Measurements from ENCODE around the gene CD4. TPM values are rescaled to one million over a fixed set of nuclear protein-coding genes. Genes with fewer than 3 reads are reported as not detected.

CD4 gene
- total and polyA plus RNA-seq, 10 of the 15 experiments (the other 5 are each of a cell fraction or from before 2014, with no cell fraction given): 0.24 to 1.6 (median 0.69) TPM

DNA sequence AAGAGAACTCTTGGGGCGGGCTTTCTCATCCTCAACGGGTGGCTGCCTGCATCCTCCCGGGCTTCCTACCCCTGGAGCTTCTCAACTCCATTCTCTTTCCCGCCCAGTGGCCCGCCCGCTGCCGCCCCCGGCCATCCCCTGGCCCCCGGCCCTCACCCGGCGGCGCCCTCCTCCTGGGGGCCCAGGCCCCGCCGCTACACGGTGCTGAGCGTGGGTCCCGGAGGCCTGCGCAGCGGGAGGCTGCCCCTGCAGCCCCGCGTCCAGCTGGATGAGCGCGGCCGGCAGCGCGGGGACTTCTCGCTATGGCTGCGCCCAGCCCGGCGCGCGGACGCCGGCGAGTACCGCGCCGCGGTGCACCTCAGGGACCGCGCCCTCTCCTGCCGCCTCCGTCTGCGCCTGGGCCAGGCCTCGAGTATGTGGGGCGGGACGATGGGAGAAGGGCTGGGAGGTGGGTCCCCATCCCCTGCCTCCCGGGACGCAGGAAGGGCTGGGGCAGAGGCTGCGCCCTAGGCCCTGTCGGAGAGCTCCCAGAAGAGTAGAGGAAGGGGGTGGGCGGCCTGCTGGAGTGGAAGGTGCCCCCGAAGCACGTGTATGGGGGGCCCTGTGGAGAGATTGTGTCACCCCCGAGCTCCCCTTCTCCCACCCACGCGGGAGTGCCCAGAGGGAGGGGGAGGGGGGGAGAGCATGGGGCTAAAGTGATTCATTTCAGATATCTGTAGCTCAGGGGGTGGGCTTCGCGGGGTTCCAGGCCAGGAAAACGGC, 15.6 kb upstream of the CD4 start:
- Histone ChIP-seq H3K4me2 (ENCODE audit: control insufficient read depth, insufficient read depth) (peak overlapping the region; percentile 83), H3K4me3 (peak overlapping the region; percentile 34; the same call in 1 of the 2 replicates), H3K27ac (ENCODE audit: control insufficient read depth, insufficient read depth) (peak overlapping the region; percentile 3; the same call in 1 of the 2 replicates), H2AFZ (ENCODE audit: control insufficient read depth, low read depth, low read length) (no peak overlapping the region), H3K9me3 (replicated peaks; ENCODE audit: control insufficient read depth, insufficient read depth, low read length) (no peaks in the 10 kb centered on the region), H3K9ac (ENCODE audit: control insufficient read depth, insufficient read depth, low read length) (no peak overlapping the region), H4K20me1 (ENCODE audit: control insufficient read depth, insufficient read depth) (no peaks in the 10 kb centered on the region), H3K36me3 (ENCODE audit: control insufficient read depth in 2 of 2, insufficient read depth in 2 of 2, low read length in 1 of 2) (no peaks in the 10 kb centered on the region), H3K27me3 (replicated peaks in 1 of 2; ENCODE audit: control insufficient read depth in 2 of 2, insufficient read depth in 2 of 2, low read length in 1 of 2) (no peaks in the 10 kb centered on the region), H3K79me2 (ENCODE audit: control insufficient read depth, insufficient read depth, low read length) (peaks cover under 1% of the 10 kb centered on the region; the same call in 1 of the 2 replicates), H3K4me1 (ENCODE audit: control insufficient read depth, insufficient read depth, low read length) (peaks cover 46% of the 10 kb centered on the region)
- CTCF ChIA-PET: interaction anchor here (0.9 to 12.7 kb wide), 4 partner anchors 7 to 263 kb away, joined by 3 to 221 read pairs (median 25); partner anchors contain the start of genes MLF2 and PTMS
- 39% methylated on average over 48 of the region's 60 CpGs for WGBS (ENCODE audit: insufficient coverage, insufficient replicate concordance, low lambda C conversion rate, missing lambda C conversion rate)
- TF ChIP-seq GATAD2B (conservative IDR thresholded peaks at IDR 0.05; ENCODE audit: low read depth) (0 out of 2 replicates have a peak, but pooled peaks have one; percentile 15), RFX5 (IDR thresholded peaks at IDR 0.05; ENCODE audit: low read depth, low read length) (no peak), BHLHE40 (IDR thresholded peaks at IDR 0.05; ENCODE audit: borderline replicate concordance in 1 of 2, low read depth in 2 of 2, low read length in 1 of 2) (peak in 1 of 2 experiments; percentile 32; a peak in 1 of 4 replicates), EGR1 (IDR thresholded peaks at IDR 0.05; ENCODE audit: borderline replicate concordance in 1 of 2, low read depth in 2 of 2, low read length in 2 of 2) (peak in 1 of 2 experiments; percentile 59; a peak in 2 of 3 replicates)
- FAIRE-seq (no peak), DNase-seq (ENCODE audit: low read depth, low spot score) (no peak), ATAC-seq (peak; percentile 45)
- RAD21 ChIA-PET (ENCODE audit: unreplicated experiment): interaction anchor here (0.7 to 5.7 kb wide), 2 partner anchors 8 to 20 kb away, joined by 3 to 68 read pairs; partner anchors contain the start of gene MLF2
- BruUV-seq (replicated peaks): no TSS peak
- intact Hi-C loops (cut with micrococcal nuclease; ENCODE audit: unreplicated experiment): no loop called here
- in situ Hi-C loops (cut with MboI): no loop called here
- POLR2A ChIA-PET: interaction anchor here (1.5 to 2.0 kb wide), 5 partner anchors 10 to 78 kb away, joined by 4 to 5 read pairs (median 5); partner anchors contain the start of genes MLF2 and USP5
- SMC1A ChIA-PET (ENCODE audit: uncharacterized antibody, unreplicated experiment): interaction anchor here (0.6 to 3.6 kb wide), 5 partner anchors 15 to 78 kb away, joined by 3 to 20 read pairs (median 3); partner anchors contain the start of genes CDCA3, COPS7A, MLF2 and USP5

Data from GM12878 (cell line).